ENCODE measurements around the gene HIBADH.

Gene HIBADH

GRCh38 chr7:27662490-27663205 lies at the start of gene HIBADH:
HIBADH (minus strand) TSS chr7:27662883; CDS start chr7:27662788, 95 bp downstream.
- Mint-ChIP-seq H3K4me1 (peaks cover 22% of the 10 kb centered on the region), H3K4me3 (peak within 1 kb of the TSS; percentile 80), H3K9me3 (no peaks in the 10 kb centered on the region), H3K27me3 (peaks cover 9% of the 10 kb centered on the region), H3K36me3 (peaks cover 2% of the 10 kb centered on the region), H3K27ac (peak within 1 kb of the TSS; percentile 88)
- DNase-seq: peak; percentile 97
- CTCF ChIA-PET: interaction anchor here (0.6 to 1.6 kb wide), 3 partner anchors 415 to 453 kb away, joined by 3 to 4 read pairs (median 3); no protein-coding TSS in a partner anchor

- Mint-ChIP-seq H3K36me3 (no peaks in the 10 kb centered on the region), H3K27ac (no peak overlapping the region), H3K4me3 (no peak overlapping the region), H3K4me1 (no peaks in the 10 kb centered on the region), H3K27me3 (peaks cover 7% of the 10 kb centered on the region), H3K9me3 (peaks cover 2% of the 10 kb centered on the region)
- CTCF ChIA-PET: no interaction called here
- no peak for DNase-seq
These were observed 49.5 kb upstream of the HIBADH start for GRCh38 chr7:27712217-27712616.

- Mint-ChIP-seq H3K4me3 (no peak overlapping the region), H3K27me3 (peaks cover 5% of the 10 kb centered on the region), H3K9me3 (peaks cover 2% of the 10 kb centered on the region), H3K27ac (no peak overlapping the region), H3K4me1 (no peaks in the 10 kb centered on the region), H3K36me3 (no peaks in the 10 kb centered on the region)
- no peak for DNase-seq
- CTCF ChIA-PET: no interaction called here
These were observed 46.7 kb upstream of the HIBADH start for GRCh38 chr7:27709137-27710075.

GRCh38 chr7:27708485-27708884 lies 45.8 kb upstream of the HIBADH start:
- no peak overlapping the region for H3K4me3 Mint-ChIP-seq
- CTCF ChIA-PET: no interaction called here
- H3K27me3 Mint-ChIP-seq: peaks cover 8% of the 10 kb centered on the region
- peaks cover 2% of the 10 kb centered on the region for H3K9me3 Mint-ChIP-seq
- no peak overlapping the region for H3K27ac Mint-ChIP-seq
- no peaks in the 10 kb centered on the region for H3K36me3 Mint-ChIP-seq
- DNase-seq: no peak
- no peaks in the 10 kb centered on the region for H3K4me1 Mint-ChIP-seq

GRCh38 chr7:27705200-27705594 lies 42.5 kb upstream of the HIBADH start:
- Mint-ChIP-seq H3K9me3 (no peaks in the 10 kb centered on the region), H3K4me1 (no peaks in the 10 kb centered on the region), H3K27ac (no peak overlapping the region), H3K4me3 (no peak overlapping the region), H3K27me3 (peaks cover 8% of the 10 kb centered on the region), H3K36me3 (no peaks in the 10 kb centered on the region)
- DNase-seq: no peak
- CTCF ChIA-PET: no interaction called here

GRCh38 chr7:27704422-27705199 lies 41.9 kb upstream of the HIBADH start:
- Mint-ChIP-seq H3K9me3 (no peaks in the 10 kb centered on the region), H3K4me3 (no peak overlapping the region), H3K27ac (no peak overlapping the region), H3K4me1 (no peaks in the 10 kb centered on the region), H3K27me3 (peaks cover 8% of the 10 kb centered on the region), H3K36me3 (no peaks in the 10 kb centered on the region)
- no peak for DNase-seq
- CTCF ChIA-PET: no interaction called here

- Mint-ChIP-seq H3K9me3 (no peaks in the 10 kb centered on the region), H3K27ac (no peak overlapping the region), H3K4me3 (no peak overlapping the region), H3K4me1 (no peaks in the 10 kb centered on the region), H3K27me3 (peaks cover 12% of the 10 kb centered on the region), H3K36me3 (no peaks in the 10 kb centered on the region)
- CTCF ChIA-PET: interaction anchor here (0.6 kb wide), 1 partner anchor 126 kb away, joined by 3 read pairs; no protein-coding TSS in a partner anchor
- no peak for DNase-seq
These were observed 40.5 kb upstream of the HIBADH start for GRCh38 chr7:27703181-27703580.

GRCh38 chr7:27700501-27700900 lies 37.8 kb upstream of the HIBADH start:
- Mint-ChIP-seq H3K36me3 (no peaks in the 10 kb centered on the region), H3K4me3 (no peak overlapping the region), H3K27ac (no peak overlapping the region), H3K27me3 (peaks cover 11% of the 10 kb centered on the region), H3K9me3 (no peaks in the 10 kb centered on the region), H3K4me1 (no peaks in the 10 kb centered on the region)
- no peak for DNase-seq
- CTCF ChIA-PET: no interaction called here

- peaks cover 7% of the 10 kb centered on the region for H3K27me3 Mint-ChIP-seq
- H3K27ac Mint-ChIP-seq: no peak overlapping the region
- H3K4me1 Mint-ChIP-seq: no peaks in the 10 kb centered on the region
- DNase-seq: no peak
- no peaks in the 10 kb centered on the region for H3K36me3 Mint-ChIP-seq
- CTCF ChIA-PET: interaction anchor here (0.6 kb wide), 1 partner anchor 159 kb away, joined by 3 read pairs; no protein-coding TSS in a partner anchor
- no peaks in the 10 kb centered on the region for H3K9me3 Mint-ChIP-seq
- no peak overlapping the region for H3K4me3 Mint-ChIP-seq
These were observed 37.1 kb upstream of the HIBADH start for GRCh38 chr7:27699751-27700150.

GRCh38 chr7:27697861-27698430 lies 35.3 kb upstream of the HIBADH start:
- DNase-seq: no peak
- Mint-ChIP-seq H3K4me3 (no peak overlapping the region), H3K36me3 (no peaks in the 10 kb centered on the region), H3K27me3 (peaks cover 3% of the 10 kb centered on the region), H3K27ac (no peak overlapping the region), H3K4me1 (no peaks in the 10 kb centered on the region), H3K9me3 (no peaks in the 10 kb centered on the region)
- CTCF ChIA-PET: no interaction called here

- DNase-seq: no peak
- H3K4me3 Mint-ChIP-seq: no peak overlapping the region
- no peaks in the 10 kb centered on the region for H3K36me3 Mint-ChIP-seq
- H3K9me3 Mint-ChIP-seq: no peaks in the 10 kb centered on the region
- peaks cover 3% of the 10 kb centered on the region for H3K27me3 Mint-ChIP-seq
- CTCF ChIA-PET: no interaction called here
- no peaks in the 10 kb centered on the region for H3K4me1 Mint-ChIP-seq
- no peak overlapping the region for H3K27ac Mint-ChIP-seq
These were observed 32.4 kb upstream of the HIBADH start for GRCh38 chr7:27695096-27695495.

- Mint-ChIP-seq H3K36me3 (no peaks in the 10 kb centered on the region), H3K27ac (no peak overlapping the region), H3K9me3 (no peaks in the 10 kb centered on the region), H3K27me3 (peaks cover 6% of the 10 kb centered on the region), H3K4me3 (no peak overlapping the region), H3K4me1 (no peaks in the 10 kb centered on the region)
- CTCF ChIA-PET: interaction anchor here (0.7 kb wide), 1 partner anchor 220 kb away, joined by 3 read pairs; no protein-coding TSS in a partner anchor
- no peak for DNase-seq
These were observed 31.1 kb upstream of the HIBADH start for GRCh38 chr7:27693794-27694193.

- Mint-ChIP-seq H3K27me3 (peaks cover 11% of the 10 kb centered on the region), H3K27ac (no peak overlapping the region), H3K36me3 (no peaks in the 10 kb centered on the region), H3K4me3 (no peak overlapping the region), H3K9me3 (no peaks in the 10 kb centered on the region), H3K4me1 (no peaks in the 10 kb centered on the region)
- no peak for DNase-seq
- CTCF ChIA-PET: interaction anchor here (1.4 to 1.5 kb wide), 2 partner anchors 231 to 329 kb away, joined by 4 to 5 read pairs; no protein-coding TSS in a partner anchor
These were observed 28.0 kb upstream of the HIBADH start for GRCh38 chr7:27690649-27691048.

Data from activated naive CD4-positive, alpha-beta T cell treated with anti-CD3 and anti-CD28 coated beads, Interleukin-2, amount 10 ng/mL, durations not matched to agents 7 days and 5 days (primary cell).